HepG2 (cell line): ENCODE results near the gene SLIT3. TPM values are rescaled to one million over a fixed set of nuclear protein-coding genes. Genes with fewer than 3 reads are reported as not detected.

ENCODE experiments used
- ARNTL ChIP-seq: sonication (generic); formaldehyde crosslinking; IDR thresholded peaks from 2 replicates; pipeline ENCODE4 v1.4.0; 2020; ENCODE audit warnings: mild to moderate bottlenecking, missing genetic modification reagents
- ATM ChIP-seq: fragments of 450-650 bp; IDR thresholded peaks from 2 replicates; pipeline ENCODE4 v1.7.1; 2017; ENCODE audit warnings: mild to moderate bottlenecking, borderline replicate concordance
- PRDM15 ChIP-seq: sonication (generic); formaldehyde crosslinking; IDR thresholded peaks from 2 replicates; pipeline ENCODE4 v1.4.0; 2020; ENCODE audit warnings: missing genetic modification reagents
- TRIM24 ChIP-seq: sonication (generic); formaldehyde crosslinking; IDR thresholded peaks from 2 replicates; pipeline ENCODE4 v1.8.0; 2022; ENCODE audit warnings: mild to moderate bottlenecking, missing genetic modification reagents
- polyA plus RNA-seq, 8 experiments: library from polyadenylated mRNA; depleted of rRNA in 3 of 8; stranded (reverse) in 7 of 8; unstranded in 1 of 8; fragments of >200 nt; fragmentation: Illumina TruSeq in 4 of 8; extraction: Trizol in 4 of 8; gene quantifications; 2 replicates each; pipeline versions ENCODE4 v1.2.1 to v1.2.3, GENCODE V29; 2011 to 2016; ENCODE audit warnings: low read depth in 4 of 8, missing spikeins in 1 of 8, mixed read lengths in 1 of 8; ENCODE audit not compliant: insufficient read depth in 1 of 8
- total RNA-seq, 5 experiments: library from RNA; depleted of rRNA; stranded (reverse); fragments of >200 nt; fragmentation: Illumina TruSeq; extraction: Trizol; gene quantifications; 2 replicates each; pipeline ENCODE4 v1.2.3, GENCODE V29; 2016; ENCODE audit warnings: low read depth in 1 of 5
- TF ChIP-seq, protein P1 (sequence below): sonication (generic); formaldehyde crosslinking; IDR thresholded peaks from 2 replicates; pipeline ENCODE4 v1.4.0; 2020; ENCODE audit warnings: mild to moderate bottlenecking, missing genetic modification reagents

Gene SLIT3
- total and polyA plus RNA-seq, 2 of the 13 experiments (the other 11 are each of a cell fraction or from before 2014, with no cell fraction given) = not detected

DNA sequence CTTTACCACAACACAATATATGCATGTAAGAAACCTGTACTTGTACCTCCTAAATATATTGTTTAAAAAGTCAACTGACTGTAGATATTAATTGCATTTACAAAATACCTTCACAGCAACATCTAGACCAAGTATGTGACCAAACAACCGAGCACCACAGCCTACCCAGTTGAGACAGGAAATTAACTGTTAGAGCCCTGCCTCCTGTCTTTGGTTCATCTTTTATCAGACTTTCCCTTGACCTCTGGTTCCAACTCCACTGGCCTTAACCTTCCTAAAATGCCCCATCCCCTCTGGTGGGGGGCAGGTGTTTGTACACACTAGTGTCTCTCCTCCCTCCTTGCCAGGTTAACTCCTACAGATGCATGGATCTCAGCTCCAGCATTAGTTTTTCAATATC, 566.8 kb downstream of the SLIT3 start (continued):
- no peak for TF ChIP-seq ARNTL (CRISPR knock-in tag)
- TF ChIP-seq, protein P1, sequence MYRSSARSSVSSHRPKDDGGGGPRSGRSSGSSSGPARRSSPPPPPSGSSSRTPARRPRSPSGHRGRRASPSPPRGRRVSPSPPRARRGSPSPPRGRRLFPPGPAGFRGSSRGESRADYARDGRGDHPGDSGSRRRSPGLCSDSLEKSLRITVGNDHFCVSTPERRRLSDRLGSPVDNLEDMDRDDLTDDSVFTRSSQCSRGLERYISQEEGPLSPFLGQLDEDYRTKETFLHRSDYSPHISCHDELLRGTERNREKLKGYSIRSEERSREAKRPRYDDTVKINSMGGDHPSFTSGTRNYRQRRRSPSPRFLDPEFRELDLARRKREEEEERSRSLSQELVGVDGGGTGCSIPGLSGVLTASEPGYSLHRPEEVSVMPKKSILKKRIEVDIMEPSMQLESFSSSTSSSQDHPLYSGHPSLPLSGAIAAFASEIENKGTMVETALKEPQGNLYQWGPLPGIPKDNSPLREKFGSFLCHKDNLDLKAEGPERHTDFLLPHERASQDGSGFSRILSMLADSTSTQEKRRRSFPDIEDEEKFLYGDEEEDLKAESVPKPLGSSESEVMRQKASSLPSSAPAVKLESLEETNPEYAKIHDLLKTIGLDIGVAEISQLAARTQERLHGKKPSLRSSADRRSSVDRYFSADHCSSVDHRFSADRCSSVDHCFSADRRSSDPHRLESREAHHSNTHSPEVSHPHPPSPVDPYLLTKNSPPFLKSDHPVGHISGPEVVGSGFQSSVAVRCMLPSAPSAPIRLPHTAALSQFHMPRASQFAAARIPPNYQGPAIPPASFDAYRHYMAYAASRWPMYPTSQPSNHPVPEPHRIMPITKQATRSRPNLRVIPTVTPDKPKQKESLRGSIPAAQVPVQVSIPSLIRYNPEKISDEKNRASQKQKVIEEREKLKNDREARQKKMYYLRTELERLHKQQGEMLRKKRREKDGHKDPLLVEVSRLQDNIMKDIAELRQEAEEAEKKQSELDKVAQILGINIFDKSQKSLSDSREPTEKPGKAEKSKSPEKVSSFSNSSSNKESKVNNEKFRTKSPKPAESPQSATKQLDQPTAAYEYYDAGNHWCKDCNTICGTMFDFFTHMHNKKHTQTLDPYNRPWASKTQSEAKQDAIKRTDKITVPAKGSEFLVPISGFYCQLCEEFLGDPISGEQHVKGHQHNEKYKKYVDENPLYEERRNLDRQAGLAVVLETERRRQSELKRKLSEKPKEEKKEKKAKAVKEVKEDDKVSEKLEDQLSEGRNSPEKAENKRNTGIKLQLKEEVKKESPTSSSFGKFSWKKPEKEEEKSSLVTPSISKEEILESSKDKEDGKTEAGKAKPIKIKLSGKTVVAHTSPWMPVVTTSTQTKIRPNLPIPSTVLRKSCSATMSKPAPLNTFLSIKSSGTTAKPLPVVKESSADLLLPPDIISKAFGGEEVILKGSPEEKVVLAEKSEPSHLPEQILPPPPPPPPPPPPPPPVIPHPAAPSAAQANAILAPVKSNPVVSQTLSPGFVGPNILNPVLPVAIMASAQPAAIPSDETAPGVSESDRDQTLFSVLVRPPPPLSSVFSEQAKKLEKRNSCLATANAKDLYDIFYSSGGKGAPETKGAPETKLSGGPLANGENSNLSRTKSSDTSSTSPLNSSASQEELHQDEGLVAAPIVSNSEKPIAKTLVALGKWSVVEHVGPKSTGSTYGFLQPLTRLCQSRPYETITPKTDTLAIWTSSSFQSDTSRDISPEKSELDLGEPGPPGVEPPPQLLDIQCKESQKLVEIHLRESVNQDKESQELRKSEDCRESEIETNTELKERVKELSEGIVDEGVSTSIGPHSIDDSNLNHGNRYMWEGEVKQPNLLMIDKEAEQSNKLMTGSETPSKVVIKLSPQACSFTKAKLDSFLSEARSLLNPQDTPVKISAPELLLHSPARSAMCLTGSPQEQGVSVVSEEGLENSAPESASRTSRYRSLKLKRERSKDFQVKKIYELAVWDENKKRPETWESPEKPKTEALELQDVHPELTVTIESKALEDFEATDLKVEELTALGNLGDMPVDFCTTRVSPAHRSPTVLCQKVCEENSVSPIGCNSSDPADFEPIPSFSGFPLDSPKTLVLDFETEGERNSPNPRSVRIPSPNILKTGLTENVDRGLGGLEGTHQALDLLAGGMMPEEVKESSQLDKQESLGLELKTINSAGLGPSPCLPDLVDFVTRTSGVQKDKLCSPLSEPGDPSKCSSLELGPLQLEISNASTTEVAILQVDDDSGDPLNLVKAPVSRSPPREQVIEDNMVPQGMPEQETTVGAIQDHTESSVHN = no peak
- TF ChIP-seq TRIM24 (CRISPR knock-in tag) = no peak
- no peak for TF ChIP-seq PRDM15 (CRISPR knock-in tag)
- TF ChIP-seq ATM = no peak
